ENCODE data around the gene TLN1.

DNA sequence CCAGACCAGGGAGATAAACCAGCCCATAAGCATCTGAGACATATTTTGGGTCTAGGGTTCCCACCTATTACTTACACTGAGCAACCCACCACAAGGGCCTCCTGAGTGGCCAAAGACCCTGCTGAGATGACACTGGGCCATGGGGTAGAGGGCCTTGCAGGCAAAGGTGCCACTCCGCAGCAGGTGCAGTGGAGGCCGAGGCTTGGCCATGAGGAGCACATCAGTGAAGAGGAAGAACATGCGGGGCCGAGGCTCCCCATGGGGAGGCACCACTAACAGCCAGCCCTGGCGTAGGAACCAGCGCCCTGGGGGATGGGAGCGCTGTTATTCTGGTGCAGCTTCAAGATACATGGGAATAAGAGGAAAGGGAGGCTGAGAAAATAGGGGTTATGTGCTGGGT lies 69.6 kb downstream of the TLN1 start:
- TF ChIP-seq, protein P1, sequence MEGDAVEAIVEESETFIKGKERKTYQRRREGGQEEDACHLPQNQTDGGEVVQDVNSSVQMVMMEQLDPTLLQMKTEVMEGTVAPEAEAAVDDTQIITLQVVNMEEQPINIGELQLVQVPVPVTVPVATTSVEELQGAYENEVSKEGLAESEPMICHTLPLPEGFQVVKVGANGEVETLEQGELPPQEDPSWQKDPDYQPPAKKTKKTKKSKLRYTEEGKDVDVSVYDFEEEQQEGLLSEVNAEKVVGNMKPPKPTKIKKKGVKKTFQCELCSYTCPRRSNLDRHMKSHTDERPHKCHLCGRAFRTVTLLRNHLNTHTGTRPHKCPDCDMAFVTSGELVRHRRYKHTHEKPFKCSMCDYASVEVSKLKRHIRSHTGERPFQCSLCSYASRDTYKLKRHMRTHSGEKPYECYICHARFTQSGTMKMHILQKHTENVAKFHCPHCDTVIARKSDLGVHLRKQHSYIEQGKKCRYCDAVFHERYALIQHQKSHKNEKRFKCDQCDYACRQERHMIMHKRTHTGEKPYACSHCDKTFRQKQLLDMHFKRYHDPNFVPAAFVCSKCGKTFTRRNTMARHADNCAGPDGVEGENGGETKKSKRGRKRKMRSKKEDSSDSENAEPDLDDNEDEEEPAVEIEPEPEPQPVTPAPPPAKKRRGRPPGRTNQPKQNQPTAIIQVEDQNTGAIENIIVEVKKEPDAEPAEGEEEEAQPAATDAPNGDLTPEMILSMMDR (IDR thresholded peaks at IDR 0.05) = no peak
- TF ChIP-seq, protein P2, sequence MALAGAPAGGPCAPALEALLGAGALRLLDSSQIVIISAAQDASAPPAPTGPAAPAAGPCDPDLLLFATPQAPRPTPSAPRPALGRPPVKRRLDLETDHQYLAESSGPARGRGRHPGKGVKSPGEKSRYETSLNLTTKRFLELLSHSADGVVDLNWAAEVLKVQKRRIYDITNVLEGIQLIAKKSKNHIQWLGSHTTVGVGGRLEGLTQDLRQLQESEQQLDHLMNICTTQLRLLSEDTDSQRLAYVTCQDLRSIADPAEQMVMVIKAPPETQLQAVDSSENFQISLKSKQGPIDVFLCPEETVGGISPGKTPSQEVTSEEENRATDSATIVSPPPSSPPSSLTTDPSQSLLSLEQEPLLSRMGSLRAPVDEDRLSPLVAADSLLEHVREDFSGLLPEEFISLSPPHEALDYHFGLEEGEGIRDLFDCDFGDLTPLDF (CRISPR knock-in tag; IDR thresholded peaks at IDR 0.05) = no peak
- TF ChIP-seq, protein P3, sequence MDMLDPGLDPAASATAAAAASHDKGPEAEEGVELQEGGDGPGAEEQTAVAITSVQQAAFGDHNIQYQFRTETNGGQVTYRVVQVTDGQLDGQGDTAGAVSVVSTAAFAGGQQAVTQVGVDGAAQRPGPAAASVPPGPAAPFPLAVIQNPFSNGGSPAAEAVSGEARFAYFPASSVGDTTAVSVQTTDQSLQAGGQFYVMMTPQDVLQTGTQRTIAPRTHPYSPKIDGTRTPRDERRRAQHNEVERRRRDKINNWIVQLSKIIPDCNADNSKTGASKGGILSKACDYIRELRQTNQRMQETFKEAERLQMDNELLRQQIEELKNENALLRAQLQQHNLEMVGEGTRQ (CRISPR knock-in tag; IDR thresholded peaks at IDR 0.05) = no peak
- TF ChIP-seq, protein P4, sequence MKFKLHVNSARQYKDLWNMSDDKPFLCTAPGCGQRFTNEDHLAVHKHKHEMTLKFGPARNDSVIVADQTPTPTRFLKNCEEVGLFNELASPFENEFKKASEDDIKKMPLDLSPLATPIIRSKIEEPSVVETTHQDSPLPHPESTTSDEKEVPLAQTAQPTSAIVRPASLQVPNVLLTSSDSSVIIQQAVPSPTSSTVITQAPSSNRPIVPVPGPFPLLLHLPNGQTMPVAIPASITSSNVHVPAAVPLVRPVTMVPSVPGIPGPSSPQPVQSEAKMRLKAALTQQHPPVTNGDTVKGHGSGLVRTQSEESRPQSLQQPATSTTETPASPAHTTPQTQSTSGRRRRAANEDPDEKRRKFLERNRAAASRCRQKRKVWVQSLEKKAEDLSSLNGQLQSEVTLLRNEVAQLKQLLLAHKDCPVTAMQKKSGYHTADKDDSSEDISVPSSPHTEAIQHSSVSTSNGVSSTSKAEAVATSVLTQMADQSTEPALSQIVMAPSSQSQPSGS (CRISPR knock-in tag; IDR thresholded peaks at IDR 0.05; ENCODE audit: borderline replicate concordance, low read depth) = no peak
- TF ChIP-seq, protein P5, sequence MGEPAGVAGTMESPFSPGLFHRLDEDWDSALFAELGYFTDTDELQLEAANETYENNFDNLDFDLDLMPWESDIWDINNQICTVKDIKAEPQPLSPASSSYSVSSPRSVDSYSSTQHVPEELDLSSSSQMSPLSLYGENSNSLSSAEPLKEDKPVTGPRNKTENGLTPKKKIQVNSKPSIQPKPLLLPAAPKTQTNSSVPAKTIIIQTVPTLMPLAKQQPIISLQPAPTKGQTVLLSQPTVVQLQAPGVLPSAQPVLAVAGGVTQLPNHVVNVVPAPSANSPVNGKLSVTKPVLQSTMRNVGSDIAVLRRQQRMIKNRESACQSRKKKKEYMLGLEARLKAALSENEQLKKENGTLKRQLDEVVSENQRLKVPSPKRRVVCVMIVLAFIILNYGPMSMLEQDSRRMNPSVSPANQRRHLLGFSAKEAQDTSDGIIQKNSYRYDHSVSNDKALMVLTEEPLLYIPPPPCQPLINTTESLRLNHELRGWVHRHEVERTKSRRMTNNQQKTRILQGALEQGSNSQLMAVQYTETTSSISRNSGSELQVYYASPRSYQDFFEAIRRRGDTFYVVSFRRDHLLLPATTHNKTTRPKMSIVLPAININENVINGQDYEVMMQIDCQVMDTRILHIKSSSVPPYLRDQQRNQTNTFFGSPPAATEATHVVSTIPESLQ (CRISPR knock-in tag; IDR thresholded peaks at IDR 0.05) = no peak
- TF ChIP-seq, protein P6, sequence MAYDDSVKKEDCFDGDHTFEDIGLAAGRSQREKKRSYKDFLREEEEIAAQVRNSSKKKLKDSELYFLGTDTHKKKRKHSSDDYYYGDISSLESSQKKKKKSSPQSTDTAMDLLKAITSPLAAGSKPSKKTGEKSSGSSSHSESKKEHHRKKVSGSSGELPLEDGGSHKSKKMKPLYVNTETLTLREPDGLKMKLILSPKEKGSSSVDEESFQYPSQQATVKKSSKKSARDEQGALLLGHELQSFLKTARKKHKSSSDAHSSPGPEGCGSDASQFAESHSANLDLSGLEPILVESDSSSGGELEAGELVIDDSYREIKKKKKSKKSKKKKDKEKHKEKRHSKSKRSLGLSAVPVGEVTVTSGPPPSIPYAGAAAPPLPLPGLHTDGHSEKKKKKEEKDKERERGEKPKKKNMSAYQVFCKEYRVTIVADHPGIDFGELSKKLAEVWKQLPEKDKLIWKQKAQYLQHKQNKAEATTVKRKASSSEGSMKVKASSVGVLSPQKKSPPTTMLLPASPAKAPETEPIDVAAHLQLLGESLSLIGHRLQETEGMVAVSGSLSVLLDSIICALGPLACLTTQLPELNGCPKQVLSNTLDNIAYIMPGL (CRISPR knock-in tag; IDR thresholded peaks at IDR 0.05) = no peak
- TF ChIP-seq, protein P7, sequence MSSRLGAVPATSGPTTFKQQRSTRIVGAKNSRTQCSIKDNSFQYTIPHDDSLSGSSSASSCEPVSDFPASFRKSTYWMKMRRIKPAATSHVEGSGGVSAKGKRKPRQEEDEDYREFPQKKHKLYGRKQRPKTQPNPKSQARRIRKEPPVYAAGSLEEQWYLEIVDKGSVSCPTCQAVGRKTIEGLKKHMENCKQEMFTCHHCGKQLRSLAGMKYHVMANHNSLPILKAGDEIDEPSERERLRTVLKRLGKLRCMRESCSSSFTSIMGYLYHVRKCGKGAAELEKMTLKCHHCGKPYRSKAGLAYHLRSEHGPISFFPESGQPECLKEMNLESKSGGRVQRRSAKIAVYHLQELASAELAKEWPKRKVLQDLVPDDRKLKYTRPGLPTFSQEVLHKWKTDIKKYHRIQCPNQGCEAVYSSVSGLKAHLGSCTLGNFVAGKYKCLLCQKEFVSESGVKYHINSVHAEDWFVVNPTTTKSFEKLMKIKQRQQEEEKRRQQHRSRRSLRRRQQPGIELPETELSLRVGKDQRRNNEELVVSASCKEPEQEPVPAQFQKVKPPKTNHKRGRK (CRISPR knock-in tag; IDR thresholded peaks at IDR 0.05; ENCODE audit: borderline replicate concordance) = no peak
- TF ChIP-seq NR2C2 (CRISPR knock-in tag; IDR thresholded peaks at IDR 0.05) = no peak

Data from WTC11 (cell line).